ENCODE results near the gene LOXL1. TPM values are rescaled to one million over a fixed set of nuclear protein-coding genes. Genes with fewer than 3 reads are reported as not detected.

Gene LOXL1
- total and polyA plus RNA-seq, 10 of the 15 experiments (the other 5 are each of a cell fraction or from before 2014, with no cell fraction given): 0.07 to 0.15 TPM; not detected in 8

- TF ChIP-seq ZNF687 (IDR thresholded peaks at IDR 0.05): no peak
- TF ChIP-seq WRNIP1 (IDR thresholded peaks at IDR 0.05; ENCODE audit: borderline replicate concordance, low read depth, low read length): no peak
- TF ChIP-seq BCLAF1 (IDR thresholded peaks at IDR 0.05): no peak
- no peak for TF ChIP-seq ZNF622 (IDR thresholded peaks at IDR 0.05)
- TF ChIP-seq SRF (IDR thresholded peaks at IDR 0.05; ENCODE audit: low read depth in 2 of 2, low read length in 2 of 2): no peak
- no peak for TF ChIP-seq PBX3 (IDR thresholded peaks at IDR 0.05; ENCODE audit: insufficient replicate concordance, low read depth, low read length)
- TF ChIP-seq KDM1A (IDR thresholded peaks at IDR 0.05; ENCODE audit: borderline replicate concordance): no peak
- no peak for TF ChIP-seq TCF12 (IDR thresholded peaks at IDR 0.05; ENCODE audit: low read depth, low read length)
- no peak for TF ChIP-seq CREM (IDR thresholded peaks at IDR 0.05; ENCODE audit: low read depth)
- no peak for TF ChIP-seq HDGF (IDR thresholded peaks at IDR 0.05)
- no peak for TF ChIP-seq ZNF207 (IDR thresholded peaks at IDR 0.05; ENCODE audit: borderline replicate concordance)
- no peak for TF ChIP-seq BHLHE40 (IDR thresholded peaks at IDR 0.05; ENCODE audit: borderline replicate concordance in 1 of 2, low read depth in 2 of 2, low read length in 1 of 2)
- no peak for TF ChIP-seq CHD2 (IDR thresholded peaks at IDR 0.05; ENCODE audit: borderline replicate concordance, low read depth, low read length)
- TF ChIP-seq RFX5 (IDR thresholded peaks at IDR 0.05; ENCODE audit: low read depth, low read length): no peak
- TF ChIP-seq CHD1 (IDR thresholded peaks at IDR 0.05; ENCODE audit: low read depth, low read length): no peak
These were observed 31.0 kb downstream of the LOXL1 start (continued) for GRCh38 chr15:73957276-73957675.
